ENCODE measurements around the gene RAPGEF3. TPM values are rescaled to one million over a fixed set of nuclear protein-coding genes. Genes with fewer than 3 reads are reported as not detected.

Gene RAPGEF3
- total RNA-seq, 4 donors from 2014 or later = 36.9 to 223 (median 48.5) TPM

- TF ChIP-seq CTCF (IDR thresholded peaks at IDR 0.05; ENCODE audit: low read depth) = no peak
Observed at GRCh38 chr12:47744005-47744651, 14.6 kb downstream of the RAPGEF3 start.

GRCh38 chr12:47743311-47743860 lies 15.3 kb downstream of the RAPGEF3 start:
- no peak for TF ChIP-seq CTCF (IDR thresholded peaks at IDR 0.05; ENCODE audit: low read depth)

- TF ChIP-seq CTCF (IDR thresholded peaks at IDR 0.05; ENCODE audit: low read depth) = no peak
Observed at GRCh38 chr12:47742253-47742825, 16.3 kb downstream of the RAPGEF3 start.

- TF ChIP-seq CTCF (IDR thresholded peaks at IDR 0.05; ENCODE audit: low read depth) = no peak
Observed at GRCh38 chr12:47741340-47741703, 17.4 kb downstream of the RAPGEF3 start.

GRCh38 chr12:47740606-47741339 lies 17.9 kb downstream of the RAPGEF3 start:
- no peak for TF ChIP-seq CTCF (IDR thresholded peaks at IDR 0.05; ENCODE audit: low read depth)

- no peak for TF ChIP-seq CTCF (IDR thresholded peaks at IDR 0.05; ENCODE audit: low read depth)
Observed at GRCh38 chr12:47739979-47740378, 18.7 kb downstream of the RAPGEF3 start.

- no peak for TF ChIP-seq CTCF (IDR thresholded peaks at IDR 0.05; ENCODE audit: low read depth)
Observed at GRCh38 chr12:47739297-47739696, 19.4 kb downstream of the RAPGEF3 start.

Measured in subcutaneous adipose tissue (tissue), 4 donors.